OCI-M2 (cell line): Measurements from ENCODE around the gene DHX38.

Experiments
- DNase-seq: peaks from one replicate; lab custom pipeline; 2025; ENCODE audit not compliant: unreplicated experiment; lab: John Stamatoyannopoulos, UW

Gene DHX38

GRCh38 chr16:72083778-72084404 is 9.8 kb upstream of the DHX38 start:
- DNase-seq: no peak

GRCh38 chr16:72084445-72084844 is 9.2 kb upstream of the DHX38 start:
- DNase-seq: no peak

GRCh38 chr16:72085002-72085401 is 8.6 kb upstream of the DHX38 start:
- DNase-seq: no peak

DNA sequence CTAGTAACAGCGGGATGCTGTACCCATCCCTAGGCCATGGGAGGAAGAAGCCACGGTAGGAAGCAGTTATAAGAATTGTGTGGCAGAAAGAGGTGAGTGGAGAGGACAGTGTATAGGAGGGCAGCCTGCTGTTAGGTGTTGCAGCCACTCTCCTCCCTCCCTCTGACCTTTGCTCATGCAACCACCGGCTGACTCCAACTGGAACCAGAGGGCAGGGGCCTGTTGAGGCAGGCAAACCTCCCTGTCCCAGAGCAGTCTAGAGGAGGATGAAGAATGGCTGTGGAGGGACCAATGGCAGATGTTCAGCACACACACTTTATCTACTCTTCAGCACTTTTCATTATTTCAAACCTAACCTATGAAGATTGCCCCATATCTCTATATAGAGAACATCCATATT is 2.4 kb upstream of the DHX38 start:
- no peak for DNase-seq

GRCh38 chr16:72092832-72093447 is 707 bp upstream of the DHX38 start:
- no peak for DNase-seq

DNA sequence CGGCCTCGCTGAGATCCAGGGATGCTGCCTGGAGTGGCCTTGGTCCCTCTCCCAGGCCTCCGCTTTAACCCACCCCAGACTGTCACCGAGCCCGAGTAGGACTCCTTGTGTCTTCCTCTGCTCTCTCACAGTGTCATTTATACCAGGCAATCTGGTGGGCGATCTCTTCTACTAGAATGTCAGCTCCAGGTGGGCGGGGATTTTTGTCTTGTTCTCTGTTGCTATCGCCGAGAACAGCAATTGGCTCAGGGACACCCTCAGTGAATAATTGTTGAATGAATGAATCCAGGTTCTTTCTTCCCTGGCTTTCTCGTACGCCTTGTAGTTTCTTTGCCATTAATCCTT is 591 bp downstream of the DHX38 start:
- DNase-seq: no peak

DNA sequence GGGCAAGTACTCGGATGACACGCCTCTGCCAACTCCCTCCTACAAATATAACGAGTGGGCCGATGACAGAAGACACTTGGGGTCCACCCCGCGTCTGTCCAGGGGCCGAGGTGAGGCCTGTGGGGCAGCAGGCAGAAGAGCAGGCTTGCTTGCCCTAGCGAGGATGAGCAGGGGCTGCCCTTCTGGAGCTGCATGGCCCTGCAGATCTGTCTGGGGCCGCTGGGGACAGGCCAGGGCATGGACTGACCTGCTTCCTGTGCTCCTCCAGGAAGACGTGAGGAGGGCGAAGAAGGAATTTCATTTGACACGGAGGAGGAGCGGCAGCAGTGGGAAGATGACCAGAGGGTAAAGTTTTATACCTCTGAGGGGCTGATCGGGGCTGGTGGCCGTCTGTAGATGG is 5.3 kb downstream of the DHX38 start:
- DNase-seq: no peak

DNA sequence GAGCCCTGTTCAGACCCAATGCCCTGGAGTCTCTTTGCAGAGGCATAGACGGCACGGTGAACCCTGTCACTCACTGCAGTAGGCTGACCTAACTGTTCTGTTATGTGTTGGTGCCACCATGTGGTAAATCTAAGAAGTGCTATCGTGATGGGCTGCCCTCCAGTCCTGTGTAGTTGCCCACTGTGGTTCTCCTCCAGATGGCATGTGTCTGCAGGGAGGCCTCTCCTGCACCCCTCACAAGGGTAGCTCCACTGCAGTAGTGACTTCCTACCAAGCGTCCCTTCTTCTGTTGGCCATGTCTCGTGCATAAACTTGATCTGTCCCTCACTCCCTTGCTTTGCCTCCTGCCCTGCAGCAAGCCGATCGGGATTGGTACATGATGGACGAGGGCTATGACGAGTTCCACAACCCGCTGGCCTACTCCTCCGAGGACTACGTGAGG is 5.8 kb downstream of the DHX38 start:
- DNase-seq: peak; percentile 12

DNA sequence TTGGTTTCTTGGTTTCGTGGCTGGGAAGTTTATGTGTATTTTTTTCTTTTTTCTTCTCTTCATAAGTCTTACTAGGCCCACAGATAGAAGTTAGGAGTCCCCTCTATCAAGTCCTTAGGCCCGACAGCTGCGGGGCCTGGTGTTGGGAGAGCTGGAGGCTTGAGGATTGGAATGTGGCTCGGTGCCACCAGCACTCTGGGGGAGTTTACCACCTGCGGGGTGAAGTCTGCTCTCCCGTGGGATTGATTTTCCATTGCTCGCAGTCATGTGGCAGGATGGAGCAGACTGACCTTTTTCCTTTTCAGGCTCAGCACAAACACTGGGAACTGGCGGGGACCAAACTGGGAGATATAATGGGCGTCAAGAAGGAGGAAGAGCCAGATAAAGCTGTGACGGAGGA is 7.5 kb downstream of the DHX38 start:
- no peak for DNase-seq

DNA sequence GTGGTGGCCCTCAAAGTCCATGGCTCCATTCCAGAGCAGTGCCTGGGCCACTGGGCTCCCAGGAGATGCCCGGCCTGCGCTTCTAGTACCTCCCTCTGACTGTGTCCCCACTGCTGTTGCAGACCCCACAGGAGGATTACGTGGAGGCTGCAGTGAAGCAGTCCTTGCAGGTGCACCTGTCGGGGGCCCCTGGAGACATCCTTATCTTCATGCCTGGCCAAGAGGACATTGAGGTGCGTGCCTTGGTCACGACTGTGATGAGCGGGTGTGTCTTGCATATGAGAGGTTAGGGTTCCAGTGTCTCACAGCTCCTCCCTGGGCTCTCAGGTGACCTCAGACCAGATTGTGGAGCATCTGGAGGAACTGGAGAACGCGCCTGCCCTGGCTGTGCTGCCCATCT is 11.3 kb downstream of the DHX38 start:
- no peak for DNase-seq

DNA sequence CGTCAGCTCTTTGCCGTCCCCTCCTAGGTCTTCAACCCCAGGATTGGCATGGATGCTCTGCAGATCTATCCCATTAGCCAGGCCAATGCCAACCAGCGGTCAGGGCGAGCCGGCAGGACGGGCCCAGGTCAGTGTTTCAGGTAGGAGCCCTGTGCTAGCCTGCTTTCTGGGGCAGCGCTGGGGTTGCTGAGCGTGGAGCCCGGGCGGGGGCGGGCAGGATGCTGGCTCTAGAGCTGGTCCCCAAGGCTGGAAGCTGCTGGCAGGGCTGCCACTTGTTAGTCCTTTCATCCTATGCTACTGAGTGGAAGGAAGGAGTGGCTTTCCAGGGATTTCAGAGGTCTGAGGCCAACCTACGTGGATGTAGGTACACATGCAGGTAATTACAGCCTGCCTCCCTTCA is 12.3 kb downstream of the DHX38 start:
- DNase-seq: no peak

- no peak for DNase-seq
These were observed 13.7 kb downstream of the DHX38 start for GRCh38 chr16:72107371-72107770.

GRCh38 chr16:72108353-72109102 is 14.9 kb downstream of the DHX38 start:
- DNase-seq: no peak

GRCh38 chr16:72109300-72109699 is 15.7 kb downstream of the DHX38 start:
- DNase-seq: no peak

DNA sequence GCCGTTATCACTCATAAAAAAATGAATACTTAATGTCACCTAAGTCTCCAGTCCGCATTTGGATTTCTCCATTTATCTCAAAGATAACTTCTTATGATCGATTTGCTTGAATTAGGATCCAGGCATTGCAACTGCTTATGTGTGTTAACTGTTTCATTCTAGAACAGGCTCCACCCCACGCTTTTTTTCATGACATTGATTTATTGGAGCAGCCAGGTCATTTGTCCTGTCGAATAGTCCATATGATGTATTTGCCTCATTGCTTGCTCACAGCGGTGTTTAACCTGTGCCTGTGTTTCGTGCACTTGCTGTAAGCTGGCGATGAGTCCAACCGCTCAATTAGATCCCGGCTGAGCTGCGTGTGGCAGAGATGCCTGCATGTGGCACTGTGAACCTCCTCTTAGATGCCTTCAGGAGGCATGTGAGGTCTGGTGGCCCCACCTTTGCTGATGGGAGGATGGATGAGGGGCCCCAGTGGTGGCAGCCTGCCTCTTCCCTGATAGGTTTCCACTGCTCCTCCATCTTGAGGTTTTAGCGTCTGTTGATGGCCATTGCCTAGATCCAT is 16.4 kb downstream of the DHX38 start:
- no peak for DNase-seq

GRCh38 chr16:72110662-72111615 is 17.3 kb downstream of the DHX38 start:
- no peak for DNase-seq

DNA sequence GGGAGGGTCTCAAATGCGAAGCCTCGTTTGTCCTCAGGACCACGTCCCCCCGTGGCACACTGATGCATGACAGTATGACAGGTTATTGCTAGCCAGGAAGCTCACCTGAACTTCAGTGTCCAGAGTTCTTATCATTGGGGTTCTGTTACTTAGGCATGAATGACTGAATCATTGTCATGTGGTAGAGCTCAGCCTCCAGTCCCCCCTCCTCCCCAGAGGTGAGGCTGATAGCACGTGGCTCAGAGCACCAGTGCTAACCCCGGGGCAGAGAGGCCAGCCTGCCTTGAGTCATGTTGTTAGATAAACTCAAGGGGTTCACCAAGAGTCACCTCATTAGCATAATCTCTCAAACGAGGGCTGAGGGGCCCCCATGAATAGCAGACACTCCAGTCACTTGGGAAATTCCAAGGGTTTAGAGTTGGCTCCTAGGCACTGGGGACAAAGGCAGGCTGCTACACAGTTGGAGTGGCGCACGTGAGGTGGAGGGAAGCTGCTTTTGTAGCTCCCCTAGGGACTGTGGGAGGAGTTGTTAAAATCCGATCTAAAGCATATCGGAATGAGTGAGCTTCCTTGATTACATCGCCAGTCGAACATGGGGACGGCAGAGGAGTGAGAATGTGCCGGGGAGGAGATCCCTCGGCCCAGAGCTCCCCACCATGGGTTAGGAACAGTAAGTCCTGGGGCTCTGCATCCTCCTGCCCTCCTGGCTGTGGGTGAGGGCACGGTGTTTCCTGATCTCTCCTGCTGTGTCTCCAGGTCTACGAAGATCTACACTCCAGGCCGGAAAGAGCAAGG is 18.2 kb downstream of the DHX38 start:
- DNase-seq: no peak

- no peak for DNase-seq
These were observed 18.8 kb downstream of the DHX38 start for GRCh38 chr16:72112452-72112792.

- DNase-seq: no peak
These were observed 19.4 kb downstream of the DHX38 start for GRCh38 chr16:72112906-72113615.

DNA sequence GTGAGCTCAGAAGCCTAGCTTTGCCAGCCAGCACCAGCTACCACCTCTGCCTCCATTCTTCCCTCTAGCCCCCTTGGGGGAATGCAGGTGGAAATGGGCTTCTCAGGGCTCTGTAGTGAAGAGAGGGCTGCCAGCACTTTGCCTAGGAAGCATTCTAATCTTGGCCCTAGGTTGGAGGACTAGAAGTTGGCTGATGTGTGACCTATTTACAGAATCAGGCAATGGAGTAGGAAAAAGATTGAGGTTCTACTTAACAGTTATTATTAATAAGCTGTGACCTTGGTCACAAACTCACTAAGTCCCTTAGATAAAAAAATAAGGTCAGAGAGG is 19.9 kb downstream of the DHX38 start:
- no peak for DNase-seq
